HG03469 (cell line): ENCODE data around the gene RIF1.

Experiments used
- ATAC-seq: cut with Tn5 transposase; IDR thresholded peaks from one replicate; pipeline ENCODE4 v1.9.1; 2021; ENCODE audit warnings: mild to moderate bottlenecking, moderate library complexity, moderate number of reproducible peaks; ENCODE audit not compliant: unreplicated experiment

RIF1 gene

DNA sequence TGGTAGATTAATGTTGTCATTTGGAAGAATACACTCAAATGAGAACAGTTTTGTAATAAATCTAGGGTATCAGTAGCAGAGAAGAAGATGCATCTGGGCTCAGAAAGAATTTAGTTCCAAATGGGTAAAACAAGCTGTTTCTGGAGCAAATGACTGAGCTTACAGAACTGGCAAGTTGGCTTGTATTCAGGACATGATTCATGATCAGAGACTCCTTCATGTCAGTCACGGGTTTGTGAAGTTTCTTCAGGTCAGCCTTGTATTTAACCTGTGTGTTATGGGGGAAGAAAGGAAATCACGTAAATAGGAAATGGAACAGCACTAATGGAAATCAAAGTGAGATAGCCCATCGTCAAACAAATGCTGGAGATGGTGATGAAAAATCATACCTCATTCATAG lies 109.1 kb downstream of the RIF1 start:
- ATAC-seq: no peak

DNA sequence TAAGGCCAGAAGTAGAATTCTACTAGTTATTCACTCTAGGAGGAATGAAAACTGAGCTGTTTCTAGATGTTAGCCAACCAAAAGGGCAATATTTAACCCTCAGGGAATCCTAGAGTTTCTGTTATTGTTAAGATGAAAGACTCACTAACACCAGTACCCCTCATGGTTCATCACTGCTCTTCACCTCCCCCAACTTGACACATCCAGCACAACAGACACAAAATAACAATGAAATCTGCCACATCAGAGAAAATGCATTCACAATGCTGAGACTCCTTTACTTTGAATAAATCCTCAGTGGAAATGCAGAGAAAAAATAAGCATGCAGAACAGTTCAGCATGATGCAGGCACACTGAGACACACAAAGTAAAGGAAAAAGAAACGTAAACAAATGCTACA lies 111.3 kb downstream of the RIF1 start:
- ATAC-seq: no peak

DNA sequence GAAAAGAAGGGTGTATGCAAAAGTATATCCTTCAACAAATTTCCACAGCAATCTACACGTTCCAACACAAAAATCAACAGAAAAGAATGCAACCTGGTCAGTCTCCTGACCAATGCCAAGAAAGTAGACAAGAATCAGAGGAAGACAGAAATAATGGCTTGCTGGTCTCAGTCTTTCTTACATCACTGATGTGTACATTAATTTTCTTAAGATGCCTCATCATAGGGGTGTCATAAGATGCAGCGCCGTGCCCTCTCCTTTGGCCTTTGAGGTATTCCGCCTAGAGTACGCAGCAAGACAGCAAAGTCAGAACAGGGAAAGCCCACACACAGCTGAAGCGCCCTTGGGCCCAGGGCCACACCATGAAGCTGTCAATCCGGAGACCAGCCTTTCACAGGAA lies 112.9 kb downstream of the RIF1 start:
- no peak for ATAC-seq

DNA sequence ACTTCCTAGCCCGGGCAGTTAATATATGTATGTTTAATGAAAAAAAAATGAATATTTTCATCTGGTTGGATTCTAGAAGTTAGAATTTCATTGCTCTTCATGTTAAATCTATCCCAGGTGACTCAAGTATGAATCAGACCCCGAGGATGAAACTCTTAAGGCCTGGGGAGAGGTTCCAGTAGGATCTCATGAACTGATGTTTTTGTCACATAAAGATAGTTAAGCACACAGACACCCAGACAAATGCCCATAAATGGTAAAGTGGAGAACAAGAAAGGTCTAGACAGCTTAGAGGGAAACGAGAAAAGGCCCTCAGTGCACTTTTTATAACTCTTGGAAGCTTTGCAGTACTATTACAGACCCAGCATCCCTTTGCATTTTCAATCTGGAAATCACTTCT lies 114.1 kb downstream of the RIF1 start:
- ATAC-seq: no peak

DNA sequence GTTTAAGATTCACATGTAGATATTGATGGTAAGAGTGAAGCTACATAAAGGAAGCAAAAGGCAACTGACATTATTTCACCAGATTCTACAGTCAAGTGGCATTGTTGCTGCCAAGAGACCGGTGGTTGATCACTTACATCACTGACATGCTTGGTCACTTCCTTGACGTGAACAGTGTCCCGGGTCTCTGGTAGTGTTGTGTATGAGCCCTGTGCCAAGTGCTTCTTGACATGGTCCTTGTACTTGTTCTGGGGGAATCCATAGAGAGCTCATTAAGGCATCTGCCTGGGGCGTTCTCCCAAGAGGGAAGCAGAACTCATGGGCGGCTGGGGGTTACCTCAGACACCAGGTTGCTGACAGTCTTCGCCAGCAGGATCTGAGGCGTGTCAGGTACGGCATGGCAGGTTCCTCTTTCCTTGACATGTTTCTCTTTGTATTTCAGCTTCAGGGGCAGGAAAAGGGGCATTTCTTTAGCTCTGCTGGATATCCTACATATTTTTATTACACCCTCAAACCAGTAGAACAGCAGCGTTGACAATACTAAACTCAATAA lies 116.2 kb downstream of the RIF1 start:
- ATAC-seq: no peak

DNA sequence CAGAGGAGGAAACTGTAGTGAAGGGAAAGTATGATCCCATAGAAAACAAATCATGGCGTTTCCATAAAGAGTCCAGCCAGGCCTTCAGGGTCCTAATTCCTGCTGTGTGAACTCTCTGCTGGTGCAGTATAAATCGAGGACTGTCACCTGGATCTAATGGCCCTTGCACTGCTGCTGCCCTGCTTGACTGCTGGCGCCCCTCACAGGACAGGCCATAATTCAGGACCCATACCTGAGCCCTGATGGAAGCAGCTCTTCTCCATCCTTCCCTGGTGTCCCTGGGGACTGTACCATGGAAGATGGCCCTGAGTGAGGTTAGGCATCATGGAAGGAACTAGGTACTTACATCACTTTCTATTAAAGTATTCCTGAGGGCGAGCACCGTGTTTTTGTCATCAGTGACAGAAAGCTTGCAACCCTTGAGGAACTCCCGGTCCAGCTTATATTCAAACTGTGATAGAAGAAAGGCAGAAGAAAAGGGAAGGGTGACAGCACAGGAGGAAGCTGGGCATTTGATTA lies 116.9 kb downstream of the RIF1 start:
- no peak for ATAC-seq
